ENCODE measurements around the gene FGF8.
"Not testable (repeated sequence)": the region's sequence is repeated elsewhere in the genome, so short reads cannot be mapped to it uniquely, and the experiment has no call there.

FGF8 gene

GRCh38 chr10:101775273-101776160 is at the start of gene FGF8:
Gene FGF8, minus strand, starts transcription at chr10:101776114. Its CDS starts 214 bp downstream, at chr10:101775900.
- DNase-seq (ENCODE audit: low spot score): peak; percentile 58

- DNase-seq (ENCODE audit: low spot score): no peak
Measured at GRCh38 chr10:101824736-101825135, 48.8 kb upstream of the FGF8 start.

GRCh38 chr10:101818872-101819633 is 43.1 kb upstream of the FGF8 start:
- no peak for DNase-seq (ENCODE audit: low spot score)

GRCh38 chr10:101818119-101818871 is 42.4 kb upstream of the FGF8 start, which contains the start of gene OGA:
Gene OGA, minus strand, starts transcription at chr10:101818444. Its CDS starts 422 bp downstream, at chr10:101818022.
- DNase-seq (ENCODE audit: low spot score): peak; percentile 97

- DNase-seq (ENCODE audit: low spot score): peak; percentile 86
Measured at GRCh38 chr10:101817337-101818118, 41.6 kb upstream of the FGF8 start.

- no peak for DNase-seq (ENCODE audit: low spot score)
Measured at GRCh38 chr10:101816913-101817336, 41.0 kb upstream of the FGF8 start.

- no peak for DNase-seq (ENCODE audit: low spot score)
Measured at GRCh38 chr10:101816376-101816775, 40.5 kb upstream of the FGF8 start.

GRCh38 chr10:101814466-101815071 is 38.7 kb upstream of the FGF8 start:
- DNase-seq (ENCODE audit: low spot score): no peak

GRCh38 chr10:101812606-101813005 is 36.7 kb upstream of the FGF8 start:
- no peak for DNase-seq (ENCODE audit: low spot score)

- no peak for DNase-seq (ENCODE audit: low spot score)
Measured at GRCh38 chr10:101807158-101807557, 31.2 kb upstream of the FGF8 start.

GRCh38 chr10:101803511-101803910 is 27.6 kb upstream of the FGF8 start:
- no peak for DNase-seq (ENCODE audit: low spot score)

- no peak for DNase-seq (ENCODE audit: low spot score)
Measured at GRCh38 chr10:101797403-101798059, 21.6 kb upstream of the FGF8 start.

GRCh38 chr10:101793526-101793925 is 17.6 kb upstream of the FGF8 start:
- no peak for DNase-seq (ENCODE audit: low spot score)

GRCh38 chr10:101789686-101790085 is 13.8 kb upstream of the FGF8 start:
- DNase-seq (ENCODE audit: low spot score): no peak

- DNase-seq (ENCODE audit: low spot score): not testable (repeated sequence)
Measured at GRCh38 chr10:101789231-101789630, 13.3 kb upstream of the FGF8 start.

- no peak for DNase-seq (ENCODE audit: low spot score)
Measured at GRCh38 chr10:101785801-101786200, 9.9 kb upstream of the FGF8 start.

- DNase-seq (ENCODE audit: low spot score): no peak
Measured at GRCh38 chr10:101784558-101784957, 8.6 kb upstream of the FGF8 start.

- DNase-seq (ENCODE audit: low spot score): peak; percentile 26
Measured at GRCh38 chr10:101783736-101784118, 7.8 kb upstream of the FGF8 start.

- DNase-seq (ENCODE audit: low spot score): peak; percentile 92
Measured at GRCh38 chr10:101782811-101783735, 7.2 kb upstream of the FGF8 start, which contains the start of gene NPM3. Gene NPM3, minus strand, starts transcription at chr10:101783446. Its CDS starts 56 bp downstream, at chr10:101783390.
